ENCODE measurements around the gene ZDHHC4.

- no peak for TF ChIP-seq MZF1 (tag by site-specific recombination; IDR thresholded peaks at IDR 0.05; ENCODE audit: borderline replicate concordance)
- no peak for TF ChIP-seq CTCF (tag by site-specific recombination; IDR thresholded peaks at IDR 0.05)
- no peak for TF ChIP-seq SCRT2 (tag by site-specific recombination; IDR thresholded peaks at IDR 0.05)
- no peak for TF ChIP-seq ZNF558 (tag by site-specific recombination; IDR thresholded peaks at IDR 0.05)
- no peak for TF ChIP-seq SP2 (tag by site-specific recombination; IDR thresholded peaks at IDR 0.05)
- TF ChIP-seq ZNF324 (tag by site-specific recombination; IDR thresholded peaks at IDR 0.05), result no peak
- no peak for TF ChIP-seq PRDM4 (tag by site-specific recombination; IDR thresholded peaks at IDR 0.05)
- TF ChIP-seq, protein P1, sequence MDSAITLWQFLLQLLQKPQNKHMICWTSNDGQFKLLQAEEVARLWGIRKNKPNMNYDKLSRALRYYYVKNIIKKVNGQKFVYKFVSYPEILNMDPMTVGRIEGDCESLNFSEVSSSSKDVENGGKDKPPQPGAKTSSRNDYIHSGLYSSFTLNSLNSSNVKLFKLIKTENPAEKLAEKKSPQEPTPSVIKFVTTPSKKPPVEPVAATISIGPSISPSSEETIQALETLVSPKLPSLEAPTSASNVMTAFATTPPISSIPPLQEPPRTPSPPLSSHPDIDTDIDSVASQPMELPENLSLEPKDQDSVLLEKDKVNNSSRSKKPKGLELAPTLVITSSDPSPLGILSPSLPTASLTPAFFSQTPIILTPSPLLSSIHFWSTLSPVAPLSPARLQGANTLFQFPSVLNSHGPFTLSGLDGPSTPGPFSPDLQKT (IDR thresholded peaks at IDR 0.05; ENCODE audit: borderline replicate concordance, low read depth, low read length), result no peak
- no peak for TF ChIP-seq ZNF555 (tag by site-specific recombination; conservative IDR thresholded peaks at IDR 0.05)
- no peak for TF ChIP-seq ZNF580 (tag by site-specific recombination; IDR thresholded peaks at IDR 0.05)
Observed at GRCh38 chr7:6553448-6554044, 23.7 kb upstream of the ZDHHC4 start.

Data from HEK293 (cell line).